Activated CD8-positive, alpha-beta memory T cell treated with anti-CD3 and anti-CD28 coated beads, Interleukin-2, amount 50 U/mL, for 1 hour (primary cell): ENCODE measurements around the gene STAT1.
A peak's percentile ranks its signal among the peaks of the same experiment; 100 is the strongest.

Experiments
- DNase-seq: peaks from one replicate; pipeline ENCODE4 v3.0.0-alpha.2; 2020; ENCODE audit errors: extremely low read depth

Gene STAT1

GRCh38 chr2:191013932-191014652 is at the start of gene STAT1:
Gene STAT1, minus strand, starts transcription at chr2:191014171. Its CDS starts 4,168 bp downstream, at chr2:191010003.
- peak; percentile 69 for DNase-seq

GRCh38 chr2:191063584-191063983 is 49.6 kb upstream of the STAT1 start:
- no peak for DNase-seq

- DNase-seq, result no peak
Measured at GRCh38 chr2:191061381-191061980, 47.5 kb upstream of the STAT1 start.

- DNase-seq, result no peak
Measured at GRCh38 chr2:191059308-191059707, 45.3 kb upstream of the STAT1 start.

- no peak for DNase-seq
Measured at GRCh38 chr2:191056228-191056627, 42.3 kb upstream of the STAT1 start.

- DNase-seq, result no peak
Measured at GRCh38 chr2:191053256-191053655, 39.3 kb upstream of the STAT1 start.

- no peak for DNase-seq
Measured at GRCh38 chr2:191051825-191052778, 38.1 kb upstream of the STAT1 start.

GRCh38 chr2:191051177-191051576 is 37.2 kb upstream of the STAT1 start:
- no peak for DNase-seq

GRCh38 chr2:191050640-191050987 is 36.6 kb upstream of the STAT1 start:
- DNase-seq, result no peak

- DNase-seq, result no peak
Measured at GRCh38 chr2:191049728-191050639, 36.0 kb upstream of the STAT1 start.

GRCh38 chr2:191048073-191048472 is 34.1 kb upstream of the STAT1 start:
- no peak for DNase-seq

GRCh38 chr2:191045141-191045540 is 31.2 kb upstream of the STAT1 start:
- no peak for DNase-seq

GRCh38 chr2:191043438-191043837 is 29.5 kb upstream of the STAT1 start:
- DNase-seq, result no peak

- no peak for DNase-seq
Measured at GRCh38 chr2:191041418-191042161, 27.6 kb upstream of the STAT1 start.

GRCh38 chr2:191039616-191040015 is 25.6 kb upstream of the STAT1 start:
- no peak for DNase-seq

- no peak for DNase-seq
Measured at GRCh38 chr2:191038741-191039140, 24.8 kb upstream of the STAT1 start.

GRCh38 chr2:191038241-191038725 is 24.3 kb upstream of the STAT1 start:
- no peak for DNase-seq

GRCh38 chr2:191037351-191037750 is 23.4 kb upstream of the STAT1 start:
- no peak for DNase-seq

- no peak for DNase-seq
Measured at GRCh38 chr2:191036363-191036762, 22.4 kb upstream of the STAT1 start.

- no peak for DNase-seq
Measured at GRCh38 chr2:191032588-191033429, 18.8 kb upstream of the STAT1 start.
